ENCODE data around the gene VWA8.

DNA sequence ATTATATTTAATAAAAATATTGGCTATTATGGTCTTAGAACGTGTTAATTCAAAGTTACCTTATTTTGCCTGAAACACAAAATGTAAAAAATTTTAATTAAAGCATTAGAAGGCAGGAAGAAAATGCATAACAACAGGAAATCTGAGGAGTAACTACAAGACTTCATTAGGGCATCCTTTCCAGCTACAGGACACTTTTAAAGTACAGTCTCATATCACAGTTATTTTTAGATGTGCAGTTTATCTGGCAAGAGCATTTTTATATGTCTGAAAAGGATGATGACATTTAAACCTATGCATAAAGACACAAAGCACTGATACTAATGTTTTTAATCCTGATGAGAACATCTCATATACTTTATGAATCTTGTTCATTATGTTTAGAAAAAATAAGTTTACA is 247.5 kb downstream of the VWA8 start:
- TF ChIP-seq, protein P1, sequence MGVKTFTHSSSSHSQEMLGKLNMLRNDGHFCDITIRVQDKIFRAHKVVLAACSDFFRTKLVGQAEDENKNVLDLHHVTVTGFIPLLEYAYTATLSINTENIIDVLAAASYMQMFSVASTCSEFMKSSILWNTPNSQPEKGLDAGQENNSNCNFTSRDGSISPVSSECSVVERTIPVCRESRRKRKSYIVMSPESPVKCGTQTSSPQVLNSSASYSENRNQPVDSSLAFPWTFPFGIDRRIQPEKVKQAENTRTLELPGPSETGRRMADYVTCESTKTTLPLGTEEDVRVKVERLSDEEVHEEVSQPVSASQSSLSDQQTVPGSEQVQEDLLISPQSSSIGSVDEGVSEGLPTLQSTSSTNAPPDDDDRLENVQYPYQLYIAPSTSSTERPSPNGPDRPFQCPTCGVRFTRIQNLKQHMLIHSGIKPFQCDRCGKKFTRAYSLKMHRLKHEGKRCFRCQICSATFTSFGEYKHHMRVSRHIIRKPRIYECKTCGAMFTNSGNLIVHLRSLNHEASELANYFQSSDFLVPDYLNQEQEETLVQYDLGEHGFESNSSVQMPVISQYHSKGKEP (CRISPR knock-in tag; IDR thresholded peaks at IDR 0.05) = no peak
- TF ChIP-seq CHD4 (IDR thresholded peaks at IDR 0.05; ENCODE audit: borderline replicate concordance, low read length) (no peak), ZKSCAN8 (CRISPR knock-in tag; IDR thresholded peaks at IDR 0.05; ENCODE audit: borderline replicate concordance) (no peak)
